ENCODE data around the gene KIRREL3. TPM values are rescaled to one million over a fixed set of nuclear protein-coding genes. Genes with fewer than 3 reads are reported as not detected.

KIRREL3 gene
- total RNA-seq, 2 donors from 2014 or later = 0.28 TPM; not detected in 1

DNA sequence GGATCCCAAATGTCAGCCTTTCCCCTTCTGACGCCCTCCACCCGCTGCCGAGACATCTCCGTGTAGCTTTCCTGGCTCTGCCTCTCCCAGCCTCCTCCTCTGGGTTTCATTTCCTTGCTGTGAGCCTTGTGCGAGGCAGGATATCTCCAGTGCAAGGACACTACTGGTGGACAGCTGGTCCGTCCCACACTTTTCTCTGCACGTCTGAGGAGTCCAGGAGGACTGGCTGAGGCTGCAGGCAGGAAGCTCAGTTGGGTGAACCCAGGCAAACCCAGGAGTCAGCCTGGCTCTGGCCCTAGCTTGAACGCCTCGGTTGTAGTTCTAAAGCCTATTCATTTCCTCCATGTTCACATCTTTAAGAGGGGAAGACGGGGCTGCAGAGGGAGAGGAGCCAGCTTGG, 499.6 kb downstream of the KIRREL3 start:
- DNase-seq (ENCODE audit: low spot score) = no peak
- TF ChIP-seq POLR2AphosphoS5 (IDR thresholded peaks at IDR 0.05) = no peak
- TF ChIP-seq POLR2A (IDR thresholded peaks at IDR 0.05) = no peak
- TF ChIP-seq, protein P1, sequence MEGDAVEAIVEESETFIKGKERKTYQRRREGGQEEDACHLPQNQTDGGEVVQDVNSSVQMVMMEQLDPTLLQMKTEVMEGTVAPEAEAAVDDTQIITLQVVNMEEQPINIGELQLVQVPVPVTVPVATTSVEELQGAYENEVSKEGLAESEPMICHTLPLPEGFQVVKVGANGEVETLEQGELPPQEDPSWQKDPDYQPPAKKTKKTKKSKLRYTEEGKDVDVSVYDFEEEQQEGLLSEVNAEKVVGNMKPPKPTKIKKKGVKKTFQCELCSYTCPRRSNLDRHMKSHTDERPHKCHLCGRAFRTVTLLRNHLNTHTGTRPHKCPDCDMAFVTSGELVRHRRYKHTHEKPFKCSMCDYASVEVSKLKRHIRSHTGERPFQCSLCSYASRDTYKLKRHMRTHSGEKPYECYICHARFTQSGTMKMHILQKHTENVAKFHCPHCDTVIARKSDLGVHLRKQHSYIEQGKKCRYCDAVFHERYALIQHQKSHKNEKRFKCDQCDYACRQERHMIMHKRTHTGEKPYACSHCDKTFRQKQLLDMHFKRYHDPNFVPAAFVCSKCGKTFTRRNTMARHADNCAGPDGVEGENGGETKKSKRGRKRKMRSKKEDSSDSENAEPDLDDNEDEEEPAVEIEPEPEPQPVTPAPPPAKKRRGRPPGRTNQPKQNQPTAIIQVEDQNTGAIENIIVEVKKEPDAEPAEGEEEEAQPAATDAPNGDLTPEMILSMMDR (IDR thresholded peaks at IDR 0.05) = no peak
- H3K27me3 ChIP-seq (replicated peaks; ENCODE audit: insufficient read depth) = no peaks in the 10 kb centered on the region
- H3K27ac ChIP-seq = no peak overlapping the region
- WGBS = 77% methylated on average over 10 of the region's 10 CpGs
- no peak overlapping the region for H3K4me3 ChIP-seq
- H3K36me3 ChIP-seq = no peaks in the 10 kb centered on the region
- no peaks in the 10 kb centered on the region for H3K4me1 ChIP-seq (replicated peaks)
- intact Hi-C loops (cut with DNase I) = no loop called here
- H3K9me3 ChIP-seq = no peaks in the 10 kb centered on the region

DNA sequence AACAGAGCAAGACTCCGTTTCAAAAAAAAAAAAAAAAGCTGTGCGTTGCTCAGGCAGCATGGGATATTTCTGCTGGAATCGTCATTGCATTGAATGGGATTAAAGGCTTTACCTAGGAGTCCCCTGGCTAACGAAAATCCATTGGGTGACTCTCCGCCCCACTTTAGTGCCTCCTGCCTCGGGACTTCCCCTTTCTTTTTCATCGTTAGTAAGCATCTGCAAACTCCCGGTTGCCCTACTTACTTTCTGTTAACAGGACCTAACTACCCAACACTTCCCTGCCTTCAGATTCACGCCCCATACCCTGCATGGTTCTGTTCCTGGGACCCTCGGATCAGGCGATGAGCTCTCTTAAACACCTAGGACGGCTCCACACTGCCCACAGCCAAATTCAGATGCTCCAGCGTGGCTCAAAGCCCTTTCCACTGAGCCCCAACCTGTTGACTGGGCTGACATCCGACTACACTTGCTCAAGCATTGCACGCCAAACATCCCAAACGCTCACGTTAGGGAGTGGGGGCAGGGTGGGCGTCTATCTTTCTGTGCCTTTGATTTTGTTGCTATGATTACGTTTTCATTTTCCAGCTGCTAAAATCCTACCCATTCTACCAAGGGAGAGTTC, 501.3 kb downstream of the KIRREL3 start:
- intact Hi-C loops (cut with DNase I) = no loop called here
- Histone ChIP-seq H3K36me3 (no peaks in the 10 kb centered on the region), H3K27me3 (replicated peaks; ENCODE audit: insufficient read depth) (no peaks in the 10 kb centered on the region), H3K9me3 (no peaks in the 10 kb centered on the region), H3K27ac (no peak overlapping the region), H3K4me1 (replicated peaks) (no peaks in the 10 kb centered on the region), H3K4me3 (no peak overlapping the region)
- TF ChIP-seq POLR2A (IDR thresholded peaks at IDR 0.05) = no peak
- no peak for TF ChIP-seq POLR2AphosphoS5 (IDR thresholded peaks at IDR 0.05)
- TF ChIP-seq, protein P1 (IDR thresholded peaks at IDR 0.05) = no peak
- WGBS = 59% methylated on average over 19 of the region's 19 CpGs
- no peak for DNase-seq (ENCODE audit: low spot score)

DNA sequence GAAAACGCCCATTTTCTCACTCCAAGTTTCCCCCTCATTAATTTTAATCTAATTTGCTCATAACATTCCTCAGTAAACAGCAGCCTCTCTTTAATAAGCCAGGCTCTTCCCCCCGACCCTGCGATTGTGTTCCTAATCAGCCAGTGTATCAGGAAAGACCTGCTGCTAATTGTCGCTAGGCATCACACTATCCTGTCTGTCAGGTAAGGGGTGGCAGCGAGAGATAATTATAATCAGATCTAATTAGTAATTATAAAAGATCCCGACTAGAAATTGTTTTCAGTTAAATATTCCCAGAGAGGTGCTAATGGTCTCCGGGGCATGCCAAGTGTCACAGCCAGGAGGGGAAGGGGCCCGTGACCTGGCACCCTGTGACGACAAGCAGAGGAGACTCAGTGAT, 502.3 kb downstream of the KIRREL3 start:
- WGBS = 67% methylated on average over 9 of the region's 9 CpGs
- Histone ChIP-seq H3K27me3 (replicated peaks; ENCODE audit: insufficient read depth) (no peaks in the 10 kb centered on the region), H3K27ac (no peak overlapping the region), H3K36me3 (no peaks in the 10 kb centered on the region), H3K4me3 (no peak overlapping the region), H3K4me1 (replicated peaks) (no peaks in the 10 kb centered on the region), H3K9me3 (no peaks in the 10 kb centered on the region)
- DNase-seq (ENCODE audit: low spot score) = no peak
- intact Hi-C loops (cut with DNase I) = no loop called here
- TF ChIP-seq POLR2AphosphoS5 (IDR thresholded peaks at IDR 0.05) (no peak), POLR2A (IDR thresholded peaks at IDR 0.05) (no peak)
- TF ChIP-seq, protein P1 (IDR thresholded peaks at IDR 0.05) = no peak

DNA sequence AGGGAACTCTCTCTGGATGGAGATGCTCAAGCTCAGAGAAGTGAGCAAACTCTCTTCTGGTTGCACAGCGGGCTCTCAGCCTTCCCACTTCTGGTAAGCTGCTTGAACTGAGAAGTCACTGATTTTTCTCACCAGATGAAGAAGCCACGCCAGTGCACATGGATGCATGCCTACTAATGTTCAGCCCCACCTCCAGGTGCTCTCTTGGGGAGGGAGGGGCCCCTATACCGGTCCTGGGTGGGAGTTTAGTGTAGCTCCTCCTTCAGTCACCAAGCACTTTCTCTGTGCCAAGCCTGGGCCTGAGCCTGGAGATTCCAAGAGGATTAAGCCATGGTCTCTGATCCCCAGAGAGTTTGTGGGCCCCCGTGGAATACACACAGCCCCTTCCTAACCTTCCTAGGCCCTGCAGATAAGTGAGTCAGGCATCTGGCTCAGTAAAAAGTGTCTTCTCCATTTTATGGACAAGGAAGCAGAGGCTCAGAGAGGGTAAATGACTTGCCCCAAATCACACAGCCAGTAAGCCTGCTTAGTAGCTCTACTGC, 502.9 kb downstream of the KIRREL3 start:
- no peaks in the 10 kb centered on the region for H3K36me3 ChIP-seq
- no peak for TF ChIP-seq POLR2A (IDR thresholded peaks at IDR 0.05)
- TF ChIP-seq, protein P1 (IDR thresholded peaks at IDR 0.05) = no peak
- TF ChIP-seq POLR2AphosphoS5 (IDR thresholded peaks at IDR 0.05) = no peak
- no peaks in the 10 kb centered on the region for H3K4me1 ChIP-seq (replicated peaks)
- 64% methylated on average over 4 of the region's 4 CpGs for WGBS
- intact Hi-C loops (cut with DNase I) = no loop called here
- H3K9me3 ChIP-seq = no peaks in the 10 kb centered on the region
- H3K27me3 ChIP-seq (replicated peaks; ENCODE audit: insufficient read depth) = no peaks in the 10 kb centered on the region
- no peak overlapping the region for H3K27ac ChIP-seq
- no peak for DNase-seq (ENCODE audit: low spot score)
- H3K4me3 ChIP-seq = no peak overlapping the region

Measured in prostate gland (tissue), 2 donors.